HL-60 (cell line): ENCODE measurements around the gene TRABD2B.

Experiments used
- DNase-seq, 2 experiments: peaks; one replicate each; pipeline ENCODE4 v3.0.0-alpha.2; 2010 to 2020; ENCODE audit warnings: low read depth in 1 of 2, low spot score in 1 of 2
- H3K27ac ChIP-seq: fragments of 250-450 bp; sonication (Bioruptor Pico); replicated peaks from 2 replicates; pipeline ENCODE4 v1.5.1; 2020; ENCODE audit warnings: mild to moderate bottlenecking, moderate library complexity
- H3K27me3 ChIP-seq: fragments of 250-450 bp; sonication (Bioruptor Pico); 2 replicates; pipeline ENCODE4 v1.5.1; 2021; ENCODE audit warnings: mild to moderate bottlenecking, moderate library complexity; ENCODE audit not compliant: insufficient read depth, poor library complexity, severe bottlenecking
- H3K4me3 ChIP-seq: replicated peaks from 2 replicates; pipeline ENCODE4 v1.5.1; 2011; ENCODE audit warnings: mild to moderate bottlenecking, control low read depth, low read length; ENCODE audit not compliant: insufficient read depth
- CTCF ChIP-seq: IDR thresholded peaks from one replicate; pipeline ENCODE4 v1.5.1; 2011; ENCODE audit warnings: low read length, control low read depth, inconsistent platforms; ENCODE audit not compliant: insufficient read depth
- GABPA ChIP-seq: IDR thresholded peaks from 2 replicates; pipeline ENCODE4 v1.6.1; 2012; ENCODE audit warnings: low read depth
- POLR2AphosphoS5 ChIP-seq: IDR thresholded peaks from 2 replicates; pipeline ENCODE4 v1.6.1; 2012; ENCODE audit warnings: low read depth
- REST ChIP-seq: IDR thresholded peaks from 2 replicates; pipeline ENCODE4 v1.6.1; 2012; ENCODE audit warnings: low read depth; ENCODE audit not compliant: insufficient replicate concordance
- SPI1 ChIP-seq: IDR thresholded peaks from 2 replicates; pipeline ENCODE4 v1.6.1; 2012; ENCODE audit warnings: low read depth, mild to moderate bottlenecking, borderline replicate concordance

The TRABD2B gene

GRCh38 chr1:48005253-48006117, 8.3 kb upstream of the TRABD2B start:
- peaks cover 2% of the 10 kb centered on the region for H3K27me3 ChIP-seq
- no peak overlapping the region for H3K4me3 ChIP-seq
- H3K27ac ChIP-seq = no peak overlapping the region
- TF ChIP-seq REST (no peak), SPI1 (no peak), POLR2AphosphoS5 (no peak), CTCF (no peak), GABPA (no peak)
- DNase-seq = no peak

GRCh38 chr1:48003741-48004531, 6.8 kb upstream of the TRABD2B start:
- DNase-seq = no peak
- Histone ChIP-seq H3K4me3 (no peak overlapping the region), H3K27ac (no peak overlapping the region), H3K27me3 (peaks cover 2% of the 10 kb centered on the region)
- TF ChIP-seq CTCF (no peak), GABPA (no peak), REST (no peak), POLR2AphosphoS5 (no peak), SPI1 (no peak)

- TF ChIP-seq GABPA (no peak), REST (no peak), POLR2AphosphoS5 (no peak), CTCF (no peak), SPI1 (no peak)
- no peak for DNase-seq
- H3K27ac ChIP-seq = no peak overlapping the region
- no peak overlapping the region for H3K4me3 ChIP-seq
- peaks cover 6% of the 10 kb centered on the region for H3K27me3 ChIP-seq
Observed at GRCh38 chr1:48002142-48002541, 5.0 kb upstream of the TRABD2B start.
